ENCODE data around the gene RAD51B. TPM values are rescaled to one million over a fixed set of nuclear protein-coding genes. Genes with fewer than 3 reads are reported as not detected.

RAD51B gene
- total and polyA plus RNA-seq, 2 of the 13 experiments (the other 11 are each of a cell fraction or from before 2014, with no cell fraction given) = 7.0 to 9.5 TPM

- TF ChIP-seq, protein P1, sequence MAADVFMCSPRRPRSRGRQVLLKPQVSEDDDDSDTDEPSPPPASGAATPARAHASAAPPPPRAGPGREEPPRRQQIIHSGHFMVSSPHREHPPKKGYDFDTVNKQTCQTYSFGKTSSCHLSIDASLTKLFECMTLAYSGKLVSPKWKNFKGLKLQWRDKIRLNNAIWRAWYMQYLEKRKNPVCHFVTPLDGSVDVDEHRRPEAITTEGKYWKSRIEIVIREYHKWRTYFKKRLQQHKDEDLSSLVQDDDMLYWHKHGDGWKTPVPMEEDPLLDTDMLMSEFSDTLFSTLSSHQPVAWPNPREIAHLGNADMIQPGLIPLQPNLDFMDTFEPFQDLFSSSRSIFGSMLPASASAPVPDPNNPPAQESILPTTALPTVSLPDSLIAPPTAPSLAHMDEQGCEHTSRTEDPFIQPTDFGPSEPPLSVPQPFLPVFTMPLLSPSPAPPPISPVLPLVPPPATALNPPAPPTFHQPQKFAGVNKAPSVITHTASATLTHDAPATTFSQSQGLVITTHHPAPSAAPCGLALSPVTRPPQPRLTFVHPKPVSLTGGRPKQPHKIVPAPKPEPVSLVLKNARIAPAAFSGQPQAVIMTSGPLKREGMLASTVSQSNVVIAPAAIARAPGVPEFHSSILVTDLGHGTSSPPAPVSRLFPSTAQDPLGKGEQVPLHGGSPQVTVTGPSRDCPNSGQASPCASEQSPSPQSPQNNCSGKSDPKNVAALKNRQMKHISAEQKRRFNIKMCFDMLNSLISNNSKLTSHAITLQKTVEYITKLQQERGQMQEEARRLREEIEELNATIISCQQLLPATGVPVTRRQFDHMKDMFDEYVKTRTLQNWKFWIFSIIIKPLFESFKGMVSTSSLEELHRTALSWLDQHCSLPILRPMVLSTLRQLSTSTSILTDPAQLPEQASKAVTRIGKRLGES (CRISPR knock-in tag; IDR thresholded peaks at IDR 0.05; ENCODE audit: borderline replicate concordance) = no peak
- no peak for TF ChIP-seq HIC2 (CRISPR knock-in tag; IDR thresholded peaks at IDR 0.05; ENCODE audit: low read depth)
Observed at GRCh38 chr14:68377459-68377858, 557.9 kb downstream of the RAD51B start (continued).

DNA sequence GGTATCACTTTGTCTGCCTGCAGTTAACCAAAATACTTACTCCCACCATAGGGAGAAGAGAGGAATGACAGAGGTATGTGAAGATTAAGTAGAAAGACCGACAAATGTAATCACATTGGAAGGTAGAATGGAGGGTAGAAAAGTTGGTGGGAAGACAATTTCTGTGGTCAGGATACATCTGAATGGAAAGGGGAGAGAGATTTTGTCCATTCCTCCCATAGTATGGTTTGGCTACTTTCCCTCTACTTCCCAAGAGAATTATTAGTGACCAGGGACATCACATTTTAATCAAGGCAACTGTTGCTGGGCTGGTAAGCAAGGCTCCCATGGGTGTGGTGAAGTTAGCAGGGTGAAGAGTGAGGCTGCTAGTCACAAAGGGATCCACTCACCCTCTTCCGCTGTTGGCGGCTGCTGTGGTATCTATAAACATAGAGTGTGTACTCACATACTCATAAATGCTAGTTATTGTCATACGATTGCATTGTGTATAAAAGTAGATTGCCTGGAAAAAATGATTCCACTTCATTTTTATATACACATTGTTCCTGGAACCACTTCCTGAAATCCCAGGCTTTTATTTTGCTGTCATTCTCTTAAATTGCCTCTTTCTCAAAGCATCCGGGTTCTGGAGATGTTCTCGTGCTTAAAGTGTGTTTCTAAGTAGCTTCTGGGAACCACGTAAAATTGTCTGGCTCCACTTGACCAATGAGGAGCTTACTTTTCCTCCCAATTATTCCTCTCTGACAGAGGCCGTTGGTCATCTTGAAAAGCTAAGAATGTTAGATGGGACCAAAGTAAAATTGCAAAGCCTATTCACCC is 560.1 kb downstream of the RAD51B start:
- WGBS (ENCODE audit: low lambda C conversion rate) = 95% methylated on average over 8 of the region's 8 CpGs
- ChIA-PET CTCF (ENCODE audit: low intra/inter-chr PET ratio, low total read pairs) (no interaction called here), POLR2A (no interaction called here)
- Histone ChIP-seq H4K20me1 (ENCODE audit: insufficient read depth, low read length) (no peaks in the 10 kb centered on the region), H3K4me1 (ENCODE audit: insufficient read depth, low read length) (peaks cover 34% of the 10 kb centered on the region), H3K9me3 (ENCODE audit: low read length) (no peaks in the 10 kb centered on the region), H3K79me2 (ENCODE audit: insufficient read depth, low read length) (no peaks in the 10 kb centered on the region), H3K27ac (ENCODE audit: extremely low read length, insufficient read depth, low read length) (no peak overlapping the region), H3K4me2 (ENCODE audit: low read depth, low read length) (no peak overlapping the region), H3K36me3 (replicated peaks in 1 of 2; ENCODE audit: control insufficient read depth in 1 of 2, insufficient read depth in 2 of 2, low read length in 2 of 2) (no peaks in the 10 kb centered on the region), H2AFZ (ENCODE audit: low read length) (no peak overlapping the region), H3K9ac (ENCODE audit: insufficient read depth, low read depth, low read length) (no peak overlapping the region), H3K27me3 (ENCODE audit: control insufficient read depth in 1 of 2, insufficient read depth in 2 of 2, low read length in 2 of 2) (no peaks in the 10 kb centered on the region), H3K4me3 (replicated peaks in 1 of 3; ENCODE audit: insufficient read depth in 1 of 3, low read depth in 2 of 3, low read length in 3 of 3) (no peak overlapping the region)
- ATAC-seq = no peak
- in situ Hi-C loops (cut with HindIII; ENCODE audit: extremely low pct_ligation_motif_present, low pct_unique_long_range_greater_than_20kb) (no loop called here), intact Hi-C loops (cut with micrococcal nuclease; ENCODE audit: unreplicated experiment) (no loop called here)
- no peak for FAIRE-seq
- TF ChIP-seq ZNF512 (CRISPR knock-in tag; IDR thresholded peaks at IDR 0.05) (no peak), SYNCRIP (IDR thresholded peaks at IDR 0.05; ENCODE audit: insufficient read depth, low read depth, low read length) (no peak), CREB1 (IDR thresholded peaks at IDR 0.05) (no peak), CREB1 (CRISPR knock-in tag; IDR thresholded peaks at IDR 0.05) (no peak), E2F5 (CRISPR knock-in tag; conservative IDR thresholded peaks at IDR 0.05) (no peak), RORA (CRISPR knock-in tag; IDR thresholded peaks at IDR 0.05) (no peak)
- TF ChIP-seq, protein P2, sequence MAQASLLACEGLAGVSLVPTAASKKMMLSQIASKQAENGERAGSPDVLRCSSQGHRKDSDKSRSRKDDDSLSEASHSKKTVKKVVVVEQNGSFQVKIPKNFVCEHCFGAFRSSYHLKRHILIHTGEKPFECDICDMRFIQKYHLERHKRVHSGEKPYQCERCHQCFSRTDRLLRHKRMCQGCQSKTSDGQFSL (CRISPR knock-in tag; IDR thresholded peaks at IDR 0.05) = no peak
- no peak for DNase-seq (ENCODE audit: low spot score)
- no TSS peak for BruUV-seq (replicated peaks)

All from HepG2 (cell line).